Effector memory CD8-positive, alpha-beta T cell (primary cell): ENCODE data around the gene POLN.
"Not testable (repeated sequence)": the region's sequence is repeated elsewhere in the genome, so short reads cannot be mapped to it uniquely, and the experiment has no call there.

Source experiments
- ATAC-seq: fragments of 150-1000 bp; cut with Tn5 transposase; replicated peaks from 2 replicates; pipeline ENCODE4 v1.10.0; 2021; ENCODE audit warnings: mild to moderate bottlenecking, moderate library complexity
- DNase-seq, 3 experiments: peaks; one replicate each; pipeline ENCODE4 v3.0.0; 2021
- H3K27ac Mint-ChIP-seq, 2 donors: one replicate each; pipeline ENCODE4 v1.8.0; 2022; ENCODE audit warnings: mild to moderate bottlenecking in 2 of 2, mixed read lengths in 2 of 2, moderate library complexity in 2 of 2
- H3K27me3 Mint-ChIP-seq, 2 donors: one replicate each; pipeline ENCODE4 v1.8.0; 2022; ENCODE audit warnings: mixed read lengths in 2 of 2
- H3K36me3 Mint-ChIP-seq: one replicate; pipeline ENCODE4 v1.8.0; 2022; ENCODE audit warnings: mild to moderate bottlenecking, moderate library complexity, mixed read lengths; ENCODE audit not compliant: insufficient read depth
- H3K4me1 Mint-ChIP-seq, 2 donors: one replicate each; pipeline ENCODE4 v1.8.0; 2022; ENCODE audit warnings: low read depth in 2 of 2, mixed read lengths in 2 of 2
- H3K4me3 Mint-ChIP-seq, 2 donors: one replicate each; pipeline ENCODE4 v1.8.0; 2022; ENCODE audit warnings: mild to moderate bottlenecking in 2 of 2, mixed read lengths in 2 of 2, moderate library complexity in 2 of 2
- H3K9me3 Mint-ChIP-seq, 2 donors: one replicate each; pipeline ENCODE4 v1.8.0; 2022; ENCODE audit warnings: mixed read lengths in 2 of 2

Gene POLN

GRCh38 chr4:2177443-2178093 is 64.4 kb downstream of the POLN start:
- Mint-ChIP-seq H3K27ac (no peak overlapping the region), H3K4me3 (no peak overlapping the region), H3K4me1 (peaks cover under 1 to 6% of the 10 kb centered on the region in 2 donors), H3K9me3 (no peaks in the 10 kb centered on the region), H3K36me3 (no peaks in the 10 kb centered on the region), H3K27me3 (no peaks in the 10 kb centered on the region)
- ATAC-seq (no peak), DNase-seq (no peak)

- no peaks in the 10 kb centered on the region for H3K9me3 Mint-ChIP-seq
- DNase-seq = no peak
- peaks cover 5 to 12% of the 10 kb centered on the region in 2 donors for H3K4me1 Mint-ChIP-seq
- H3K27ac Mint-ChIP-seq = peak overlapping the region; percentile 51 to 74
- H3K4me3 Mint-ChIP-seq = no peak overlapping the region
- no peaks in the 10 kb centered on the region for H3K36me3 Mint-ChIP-seq
- no peaks in the 10 kb centered on the region for H3K27me3 Mint-ChIP-seq
- no peak for ATAC-seq
Measured at GRCh38 chr4:2175990-2176698, 65.8 kb downstream of the POLN start.

- no peaks in the 10 kb centered on the region for H3K9me3 Mint-ChIP-seq
- no peaks in the 10 kb centered on the region for H3K36me3 Mint-ChIP-seq
- ATAC-seq = no peak
- peaks cover 5 to 12% of the 10 kb centered on the region in 2 donors for H3K4me1 Mint-ChIP-seq
- H3K27ac Mint-ChIP-seq = no peak overlapping the region
- DNase-seq = no peak
- H3K4me3 Mint-ChIP-seq = no peak overlapping the region
- H3K27me3 Mint-ChIP-seq = no peaks in the 10 kb centered on the region
Measured at GRCh38 chr4:2174061-2174460, 67.9 kb downstream of the POLN start.

- Mint-ChIP-seq H3K27ac (peak overlapping the region in 1 of 2 donors; percentile 13), H3K4me3 (peak overlapping the region in 1 of 2 donors; percentile 13), H3K4me1 (peaks cover 5 to 12% of the 10 kb centered on the region in 2 donors), H3K36me3 (no peaks in the 10 kb centered on the region), H3K9me3 (no peaks in the 10 kb centered on the region), H3K27me3 (no peaks in the 10 kb centered on the region)
- ATAC-seq = peak; percentile 59
- DNase-seq = no peak
Measured at GRCh38 chr4:2172627-2173231, 69.2 kb downstream of the POLN start.

- no peaks in the 10 kb centered on the region for H3K9me3 Mint-ChIP-seq
- H3K27ac Mint-ChIP-seq = no peak overlapping the region
- peak; percentile 48 for ATAC-seq
- no peaks in the 10 kb centered on the region for H3K27me3 Mint-ChIP-seq
- no peak for DNase-seq
- H3K36me3 Mint-ChIP-seq = no peaks in the 10 kb centered on the region
- no peak overlapping the region for H3K4me3 Mint-ChIP-seq
- peaks cover 5 to 12% of the 10 kb centered on the region in 2 donors for H3K4me1 Mint-ChIP-seq
Measured at GRCh38 chr4:2172161-2172560, 69.8 kb downstream of the POLN start.

- no peak overlapping the region for H3K4me3 Mint-ChIP-seq
Measured at GRCh38 chr4:2168469-2169319, 73.2 kb downstream of the POLN start.

GRCh38 chr4:2166253-2166652 is 75.7 kb downstream of the POLN start:
- DNase-seq (no peak), ATAC-seq (no peak)
- H3K9me3 Mint-ChIP-seq = no peaks in the 10 kb centered on the region
- no peaks in the 10 kb centered on the region for H3K27me3 Mint-ChIP-seq
- H3K4me3 Mint-ChIP-seq = no peak overlapping the region
- H3K4me1 Mint-ChIP-seq = no peaks in the 10 kb centered on the region
- no peak overlapping the region for H3K27ac Mint-ChIP-seq
- H3K36me3 Mint-ChIP-seq = no peaks in the 10 kb centered on the region

More at GRCh38 chr4:2168469-2169319, 73.2 kb downstream of the POLN start:
- no peak for DNase-seq
- no peak overlapping the region for H3K27ac Mint-ChIP-seq
- H3K4me1 Mint-ChIP-seq = peaks cover 5 to 12% of the 10 kb centered on the region in 2 donors
- H3K36me3 Mint-ChIP-seq = no peaks in the 10 kb centered on the region
- no peaks in the 10 kb centered on the region for H3K27me3 Mint-ChIP-seq
- ATAC-seq = no peak
- no peaks in the 10 kb centered on the region for H3K9me3 Mint-ChIP-seq

- no peaks in the 10 kb centered on the region for H3K27me3 Mint-ChIP-seq
- ATAC-seq (no peak), DNase-seq (no peak)
- no peaks in the 10 kb centered on the region for H3K9me3 Mint-ChIP-seq
- H3K4me1 Mint-ChIP-seq = no peaks in the 10 kb centered on the region
- H3K36me3 Mint-ChIP-seq = no peaks in the 10 kb centered on the region
- no peak overlapping the region for H3K27ac Mint-ChIP-seq
- H3K4me3 Mint-ChIP-seq = no peak overlapping the region
Measured at GRCh38 chr4:2165391-2165790, 76.5 kb downstream of the POLN start.

- Mint-ChIP-seq H3K27me3 (no peaks in the 10 kb centered on the region), H3K36me3 (no peaks in the 10 kb centered on the region), H3K4me3 (no peak overlapping the region), H3K4me1 (no peaks in the 10 kb centered on the region), H3K27ac (no peak overlapping the region), H3K9me3 (no peaks in the 10 kb centered on the region)
- ATAC-seq (no peak), DNase-seq (no peak)
Measured at GRCh38 chr4:2163311-2163821, 78.6 kb downstream of the POLN start.

GRCh38 chr4:2161092-2161703 is 80.7 kb downstream of the POLN start:
- not testable (repeated sequence) for H3K4me1 Mint-ChIP-seq, H3K27ac Mint-ChIP-seq, H3K9me3 Mint-ChIP-seq, ATAC-seq, H3K4me3 Mint-ChIP-seq, DNase-seq, H3K27me3 Mint-ChIP-seq, H3K36me3 Mint-ChIP-seq

- Mint-ChIP-seq H3K36me3 (no peaks in the 10 kb centered on the region), H3K4me3 (no peak overlapping the region), H3K27ac (no peak overlapping the region), H3K9me3 (no peaks in the 10 kb centered on the region), H3K27me3 (no peaks in the 10 kb centered on the region), H3K4me1 (peaks cover 0 to 2% of the 10 kb centered on the region in 2 donors)
- no peak for DNase-seq
- ATAC-seq = no peak
Measured at GRCh38 chr4:2159931-2160330, 82.0 kb downstream of the POLN start.

GRCh38 chr4:2155246-2155645 is 86.7 kb downstream of the POLN start:
- DNase-seq (no peak), ATAC-seq (no peak)
- Mint-ChIP-seq H3K27me3 (no peaks in the 10 kb centered on the region), H3K4me1 (peaks cover 0 to 2% of the 10 kb centered on the region in 2 donors), H3K4me3 (no peak overlapping the region), H3K36me3 (no peaks in the 10 kb centered on the region), H3K27ac (no peak overlapping the region), H3K9me3 (no peaks in the 10 kb centered on the region)

GRCh38 chr4:2154215-2154740 is 87.6 kb downstream of the POLN start:
- H3K4me3 Mint-ChIP-seq = no peak overlapping the region
- peaks cover 0 to 2% of the 10 kb centered on the region in 2 donors for H3K4me1 Mint-ChIP-seq
- DNase-seq (no peak), ATAC-seq (no peak)
- H3K36me3 Mint-ChIP-seq = no peaks in the 10 kb centered on the region
- no peaks in the 10 kb centered on the region for H3K9me3 Mint-ChIP-seq
- no peak overlapping the region for H3K27ac Mint-ChIP-seq
- no peaks in the 10 kb centered on the region for H3K27me3 Mint-ChIP-seq
